ENCODE results near the gene GORAB.

Gene GORAB

DNA sequence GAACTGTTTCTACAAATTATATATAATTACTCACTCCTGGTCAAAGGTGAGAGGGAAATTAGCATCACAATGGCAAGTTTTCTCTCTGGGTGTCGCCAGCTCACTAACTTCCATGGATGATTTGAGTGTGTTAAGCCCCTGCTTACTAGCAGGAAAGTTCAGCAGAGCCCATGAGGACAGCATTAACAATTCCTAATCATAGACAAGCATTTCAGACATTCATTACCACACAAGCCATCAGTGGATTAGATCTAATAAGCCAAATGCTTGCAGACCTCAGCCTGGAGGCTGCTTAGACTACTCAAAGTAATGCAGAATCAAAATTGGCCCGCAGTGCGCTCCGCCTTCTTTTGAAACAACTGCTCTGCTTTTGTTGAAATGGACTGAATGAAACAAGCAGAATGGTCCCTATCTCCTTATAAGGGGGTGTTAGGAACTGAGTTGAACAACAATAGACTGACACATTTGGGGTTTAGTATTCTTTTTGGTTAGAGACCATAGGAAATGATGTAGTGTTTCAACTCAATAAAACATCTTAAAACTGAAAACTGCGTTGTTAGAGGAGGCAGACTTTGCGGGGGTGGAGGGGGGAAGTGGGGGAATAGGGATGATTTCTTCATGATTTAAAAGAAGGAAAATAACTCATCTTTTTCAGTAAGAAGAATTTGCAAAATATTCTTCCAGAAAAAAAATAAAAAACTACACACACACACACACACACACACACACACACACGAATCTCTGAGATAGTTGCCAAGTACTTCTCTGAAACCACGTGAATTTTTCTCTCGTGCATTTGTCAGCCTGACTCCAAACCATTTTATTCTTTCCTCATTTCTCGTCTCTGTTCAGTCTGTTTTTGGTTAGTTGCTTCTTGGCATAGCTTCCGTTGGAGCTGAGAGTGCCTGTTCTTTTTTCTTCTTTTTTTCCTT lies 54.6 kb downstream of the GORAB start:
- FAIRE-seq (no peak), DNase-seq (ENCODE audit: extremely low spot score, insufficient read length, low read depth) (no peak)

DNA sequence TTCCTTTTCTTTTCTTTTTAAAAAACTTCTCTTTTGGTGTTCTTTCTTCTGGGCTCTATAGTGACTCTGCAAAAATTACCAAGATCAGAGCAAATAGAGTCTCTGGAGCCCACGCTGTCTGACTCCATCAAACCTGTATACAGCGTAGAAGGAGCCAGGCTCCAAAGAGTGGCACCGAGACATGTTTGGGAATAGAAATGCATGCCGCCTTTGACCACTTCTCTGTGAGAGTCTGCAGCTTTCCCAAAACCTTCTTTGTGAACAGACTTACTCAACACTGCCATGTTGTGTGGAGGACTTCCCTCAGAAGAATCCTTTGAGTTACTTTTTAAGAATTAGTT lies 55.3 kb downstream of the GORAB start:
- FAIRE-seq: no peak

DNA sequence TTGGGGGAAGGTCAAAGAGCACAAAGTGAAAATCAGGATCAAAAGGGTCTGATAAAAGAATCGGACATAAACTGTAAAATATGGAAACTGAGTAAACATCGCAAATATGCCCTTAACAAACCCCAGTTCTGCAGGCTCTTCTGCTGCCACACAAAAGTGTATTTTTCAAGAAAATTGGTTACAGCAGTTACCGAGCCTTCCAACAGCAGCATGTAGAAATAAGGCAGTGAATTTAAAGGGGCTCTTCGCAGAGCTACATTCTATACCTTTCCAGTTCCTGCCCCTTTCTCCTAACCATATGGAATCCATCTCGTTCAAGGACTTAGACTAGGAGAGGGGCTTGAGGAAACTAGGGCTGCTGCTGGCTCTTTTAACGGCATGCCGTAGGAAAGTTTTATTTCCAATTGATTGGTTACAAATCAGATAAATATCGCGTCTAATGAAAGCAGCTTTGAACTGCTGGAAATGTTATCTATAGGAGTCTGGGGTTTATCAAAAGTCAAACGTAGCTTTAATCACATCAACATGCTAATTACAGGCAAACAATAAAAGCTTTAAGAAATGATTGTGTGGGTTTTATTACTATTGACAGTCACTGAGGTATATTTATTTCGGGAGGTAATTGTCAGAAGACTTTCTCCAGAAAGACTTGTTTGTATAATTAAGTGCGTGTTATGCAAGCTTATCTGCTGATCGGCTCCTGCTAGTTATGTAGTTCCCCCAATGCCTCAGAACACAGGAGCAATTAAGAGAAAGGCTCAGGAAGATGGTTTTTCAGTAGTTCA lies 59.1 kb downstream of the GORAB start:
- DNase-seq (ENCODE audit: extremely low spot score, insufficient read length, low read depth): no peak
- FAIRE-seq: no peak

More for the DNA sequence above, 55.3 kb downstream of the GORAB start:
- DNase-seq (ENCODE audit: extremely low spot score, insufficient read length, low read depth): no peak

DNA sequence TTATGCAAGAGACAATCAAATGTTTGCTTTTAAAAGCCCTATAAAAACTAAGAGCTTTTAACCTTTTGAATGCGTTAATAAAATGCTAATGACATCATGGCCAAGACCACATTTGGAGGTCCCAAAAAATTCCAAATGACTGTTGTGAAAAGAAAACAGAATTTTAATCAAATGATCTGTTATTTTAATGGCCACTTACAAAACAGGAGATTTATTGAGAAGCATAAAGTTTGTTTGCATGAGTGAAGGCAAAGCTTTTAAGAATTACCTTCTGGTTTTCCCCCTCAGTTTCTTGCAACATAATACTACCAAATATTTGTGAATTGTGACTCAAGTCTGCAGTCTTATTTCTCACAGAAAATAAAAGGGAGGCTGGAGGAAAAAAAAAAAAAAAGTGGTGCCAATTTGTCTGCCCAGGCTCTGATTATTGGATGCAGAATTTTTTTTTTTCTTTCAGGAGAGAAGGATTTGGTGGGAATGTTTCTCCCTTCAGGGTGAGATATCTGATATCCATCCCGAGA lies 60.7 kb downstream of the GORAB start:
- no peak for DNase-seq (ENCODE audit: extremely low spot score, insufficient read length, low read depth)
- no peak for FAIRE-seq

DNA sequence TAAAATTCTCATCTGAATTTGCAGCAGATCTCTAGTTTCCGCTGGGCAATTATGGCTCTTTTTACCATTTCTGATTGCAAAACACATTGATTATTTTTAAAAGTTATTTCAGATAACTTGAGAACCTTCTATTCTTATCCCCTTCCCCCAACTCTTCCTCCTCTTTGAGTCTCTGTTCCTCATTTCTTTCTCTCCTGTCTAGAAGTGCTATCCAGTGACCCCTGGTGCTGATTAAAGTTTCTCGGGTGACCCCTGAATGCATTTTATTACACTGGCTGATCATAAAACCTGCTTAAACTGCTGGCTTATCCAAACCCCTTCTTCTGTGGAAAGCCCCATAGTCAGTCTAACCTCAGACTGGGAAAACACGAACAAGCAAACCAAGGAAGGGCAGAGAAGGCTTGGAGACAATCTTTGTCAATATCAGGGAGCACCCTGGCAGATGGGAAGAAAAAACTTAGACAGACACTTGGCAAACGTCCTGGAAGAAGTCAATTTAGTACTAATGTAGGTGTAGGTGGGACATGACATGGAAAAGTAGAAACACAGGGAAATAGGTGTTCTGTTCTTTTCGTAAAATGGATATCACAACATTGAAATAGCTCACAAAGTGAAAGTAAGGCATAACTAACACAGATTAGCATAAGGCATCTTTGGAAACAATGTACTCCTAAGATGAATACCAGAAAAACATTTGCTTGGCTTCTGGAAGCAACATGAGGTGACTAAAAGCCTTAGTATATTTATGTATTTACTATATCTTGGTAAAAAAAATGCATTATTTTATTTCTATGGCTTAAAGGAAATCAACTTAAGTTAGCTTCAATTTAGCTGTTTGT lies 61.4 kb downstream of the GORAB start:
- FAIRE-seq: no peak
- no peak for DNase-seq (ENCODE audit: extremely low spot score, insufficient read length, low read depth)

DNA sequence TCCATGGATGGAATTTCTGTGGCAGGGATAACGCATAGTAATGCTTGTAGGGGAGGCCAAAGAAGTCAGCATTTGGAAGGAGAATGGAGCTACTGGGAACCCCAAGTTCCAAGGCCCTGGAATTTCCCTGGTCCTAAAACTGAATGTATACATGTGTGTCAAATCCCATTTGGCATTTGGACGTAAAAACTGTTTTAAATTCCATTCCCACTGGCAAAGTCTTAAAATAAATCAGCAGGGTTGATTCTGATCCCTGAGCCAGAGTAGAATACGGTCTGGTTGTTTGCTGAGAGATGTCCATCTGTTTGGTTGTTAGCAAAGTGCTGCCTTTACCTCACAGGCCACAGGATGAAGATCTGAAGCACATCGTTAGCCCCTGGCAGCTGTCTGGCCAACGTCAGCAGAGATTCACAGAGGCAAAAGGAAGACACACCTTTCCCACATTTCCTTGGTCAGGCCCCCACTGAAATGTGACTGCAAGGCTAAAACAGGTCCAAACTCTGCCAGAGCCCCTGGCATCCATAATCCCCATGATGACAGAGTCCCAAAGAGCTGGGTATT lies 62.2 kb downstream of the GORAB start:
- FAIRE-seq: no peak

DNA sequence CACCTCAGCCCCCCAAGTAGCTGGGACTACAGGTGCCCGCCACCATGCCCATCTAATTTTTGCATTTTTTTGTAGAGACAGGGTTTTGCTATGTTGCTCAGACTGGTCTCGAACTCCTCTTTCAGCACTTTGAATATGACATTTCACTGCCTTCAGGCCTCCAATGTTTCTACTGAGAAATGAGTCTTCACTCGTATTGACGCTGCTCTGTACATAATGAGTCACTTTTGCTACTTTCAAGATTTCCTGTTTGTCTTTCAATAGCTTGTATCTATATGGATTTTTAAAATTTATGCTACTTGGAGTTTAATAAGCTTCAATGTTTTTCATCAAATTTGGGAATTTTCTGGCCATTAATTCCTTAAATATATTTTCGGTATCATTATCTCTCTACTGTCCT lies 64.7 kb downstream of the GORAB start:
- no peak for FAIRE-seq
- DNase-seq (ENCODE audit: extremely low spot score, insufficient read length, low read depth): no peak

More for the DNA sequence above, 62.2 kb downstream of the GORAB start:
- no peak for DNase-seq (ENCODE audit: extremely low spot score, insufficient read length, low read depth)

DNA sequence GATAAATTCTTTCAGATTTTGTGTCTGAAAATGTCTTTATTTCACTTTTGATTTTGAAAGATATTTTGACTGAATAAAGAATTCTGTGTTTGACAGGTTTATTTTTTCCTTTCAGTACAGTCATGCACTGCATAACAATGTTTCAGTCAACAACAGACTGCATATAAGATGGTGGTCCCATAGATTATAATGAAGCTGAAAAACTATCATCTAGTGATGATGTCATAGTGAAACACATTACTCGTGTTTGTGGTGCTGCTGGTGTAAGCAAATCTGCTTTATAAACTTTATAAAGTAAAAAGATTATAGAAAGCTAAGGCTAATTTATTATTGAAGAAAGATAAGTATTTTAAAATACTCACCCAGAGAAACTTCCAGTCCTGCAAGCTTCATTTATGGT lies 66.7 kb downstream of the GORAB start:
- DNase-seq (ENCODE audit: extremely low spot score, insufficient read length, low read depth) (no peak), FAIRE-seq (no peak)

DNA sequence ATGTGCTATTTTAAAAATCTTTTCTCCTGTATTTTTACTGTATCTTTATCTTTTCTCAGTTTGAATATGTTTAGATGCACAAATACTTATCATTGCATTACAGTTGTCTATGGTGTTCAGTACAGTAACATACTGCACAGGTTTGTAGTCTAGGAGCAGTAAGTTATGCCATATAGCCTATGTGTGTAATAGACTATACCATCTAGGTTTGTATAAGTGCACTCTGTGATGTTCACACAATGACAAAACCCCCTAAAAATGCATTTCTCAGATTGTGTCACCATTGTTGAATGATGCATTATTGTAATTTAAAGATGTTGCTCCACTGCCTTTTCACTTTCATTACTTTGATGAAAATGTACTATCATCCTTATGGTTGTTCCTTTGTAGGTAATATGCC lies 67.1 kb downstream of the GORAB start:
- no peak for FAIRE-seq
- no peak for DNase-seq (ENCODE audit: extremely low spot score, insufficient read length, low read depth)

DNA sequence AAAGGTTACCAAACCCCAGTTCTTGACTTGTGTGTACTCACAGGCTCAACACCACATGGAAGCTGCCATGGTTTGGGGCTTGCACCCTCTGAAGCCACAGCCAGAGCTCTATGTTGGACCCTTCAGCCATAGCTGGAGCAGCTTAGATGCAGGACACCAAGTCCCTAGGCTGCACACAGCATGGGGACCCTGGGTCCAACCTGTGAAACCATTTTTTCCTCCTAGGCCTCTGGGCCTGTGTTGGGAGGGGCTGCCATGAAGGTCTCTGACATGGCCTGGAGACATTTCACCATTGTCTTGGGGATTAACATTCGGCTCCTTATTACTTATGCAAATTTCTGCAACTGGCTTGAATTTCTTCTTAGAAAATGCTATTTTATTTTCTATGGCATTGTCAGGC lies 69.9 kb downstream of the GORAB start:
- no peak for FAIRE-seq
- DNase-seq (ENCODE audit: extremely low spot score, insufficient read length, low read depth): no peak

Data from GM18507 (cell line).